Stimulated activated CD4-positive, alpha-beta T cell treated with anti-CD3 and anti-CD28 coated beads, Interleukin-1b, Interleukin-23, amount 100 ng/mL, for 24 hours (primary cell): ENCODE measurements around the gene TENM3.
"Not testable (repeated sequence)": the region's sequence is repeated elsewhere in the genome, so short reads cannot be mapped to it uniquely, and the experiment has no call there.

Experiments used
- DNase-seq, 4 experiments: peaks; one replicate each; pipeline ENCODE4 v3.0.0-alpha.2; 2020; ENCODE audit warnings: low read depth in 4 of 4, low spot score in 1 of 4

Gene TENM3

DNA sequence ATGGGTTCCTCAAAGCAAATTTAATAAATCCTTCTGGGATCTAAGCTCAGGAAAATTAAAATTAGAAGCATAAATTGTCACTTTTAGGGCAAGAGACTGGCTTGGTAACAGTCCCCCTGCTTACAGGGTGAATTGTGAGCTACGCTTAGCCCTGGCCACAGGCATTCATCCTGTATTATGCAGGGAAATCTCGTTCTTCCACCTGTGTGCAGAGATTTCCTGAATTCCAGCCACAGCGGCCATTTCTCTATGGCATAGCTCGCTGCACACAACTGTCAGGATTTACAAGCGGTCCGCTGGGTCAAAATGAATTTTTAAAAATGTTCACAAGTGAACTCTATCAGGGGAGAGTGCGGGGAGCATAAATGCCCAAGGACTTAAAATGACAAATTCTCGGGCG, 562.1 kb downstream of the TENM3 start:
- no peak for DNase-seq

DNA sequence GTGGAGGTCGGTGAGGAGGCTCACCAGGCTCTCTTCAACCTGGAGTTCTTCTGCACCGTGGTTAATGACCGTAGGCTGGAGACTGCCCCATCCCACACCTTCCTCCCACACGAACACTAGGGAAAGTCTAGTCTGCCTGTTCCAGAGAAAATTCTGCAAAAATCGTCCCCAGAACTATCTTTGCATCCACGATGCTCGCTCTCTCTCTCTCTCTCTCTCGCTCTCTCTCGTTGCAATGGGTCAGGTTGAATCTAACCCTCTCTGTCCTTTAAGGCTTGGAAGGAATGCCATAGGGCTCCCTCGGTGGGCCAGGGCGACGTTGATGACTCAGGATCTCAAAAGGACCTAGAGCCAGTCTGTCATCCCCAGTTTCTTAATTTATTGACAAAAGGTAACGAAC, 562.5 kb downstream of the TENM3 start:
- no peak for DNase-seq

DNA sequence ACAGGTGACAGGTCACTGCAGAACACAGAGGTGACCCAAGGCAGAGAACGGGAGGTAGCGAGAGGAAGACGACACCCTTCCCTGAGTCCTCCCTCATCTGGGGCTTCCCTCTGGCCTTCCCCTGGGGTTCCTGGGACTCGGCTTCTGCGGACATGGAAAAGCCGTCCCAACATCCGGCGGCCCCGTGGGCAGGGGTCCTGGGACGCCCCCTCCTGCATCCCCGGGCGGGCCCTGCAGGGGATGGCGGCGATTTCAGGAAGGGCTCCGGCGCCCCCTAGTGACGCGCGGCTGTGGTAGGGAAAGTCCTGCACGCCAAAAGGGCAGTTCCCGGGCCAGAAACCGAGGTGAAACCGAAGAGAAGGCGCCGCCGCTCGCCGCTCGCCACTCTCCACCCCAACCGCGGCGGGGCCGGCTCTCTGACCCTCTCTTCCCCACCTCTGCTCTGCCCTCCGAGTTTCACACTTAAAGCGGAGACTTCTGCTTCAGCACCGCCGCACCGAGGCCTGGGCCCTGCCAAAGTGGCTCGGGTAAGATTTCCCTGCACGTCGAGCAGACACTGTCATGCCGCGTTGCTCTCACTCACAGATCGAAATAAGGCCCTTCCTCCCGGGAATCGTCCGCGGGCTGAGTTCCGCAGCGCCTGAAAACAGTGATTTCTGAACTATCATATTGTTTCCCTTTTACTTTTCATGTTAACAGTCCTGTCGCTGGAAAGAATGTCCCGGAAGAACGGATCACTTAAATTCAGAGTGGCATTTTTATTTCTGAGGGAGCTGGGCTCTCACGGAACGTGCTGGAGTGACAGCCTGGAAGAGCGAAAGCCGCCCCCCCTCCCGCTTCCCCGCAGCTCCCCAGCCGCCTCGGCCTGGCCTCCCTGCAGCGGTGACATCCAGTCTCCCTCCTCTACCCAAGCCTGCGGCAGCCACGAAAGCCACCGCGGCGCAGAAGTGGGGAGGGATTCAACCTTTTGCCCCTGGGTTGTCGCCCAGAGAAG, 563.4 kb downstream of the TENM3 start:
- peak; percentile 30 to 59 (median 46) for DNase-seq

DNA sequence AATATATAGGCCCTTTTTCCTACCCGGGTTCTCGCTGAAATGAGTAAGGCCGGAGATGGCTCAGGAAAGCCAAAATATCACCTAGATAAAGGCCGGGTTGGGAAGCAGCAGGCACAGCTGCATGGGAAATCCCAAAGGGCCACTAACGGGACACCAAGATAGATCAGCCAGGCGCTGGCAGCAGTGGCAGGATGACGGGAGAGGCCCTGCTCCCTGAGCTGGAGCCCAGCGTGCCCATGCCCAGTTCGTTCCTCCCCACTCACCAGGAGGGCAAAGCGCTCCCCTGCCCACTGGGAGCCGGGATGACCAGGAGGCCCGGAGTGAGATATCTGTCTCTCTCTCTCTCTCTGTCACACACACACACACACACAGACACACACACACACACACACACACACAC, 564.1 kb downstream of the TENM3 start:
- DNase-seq: no peak

DNA sequence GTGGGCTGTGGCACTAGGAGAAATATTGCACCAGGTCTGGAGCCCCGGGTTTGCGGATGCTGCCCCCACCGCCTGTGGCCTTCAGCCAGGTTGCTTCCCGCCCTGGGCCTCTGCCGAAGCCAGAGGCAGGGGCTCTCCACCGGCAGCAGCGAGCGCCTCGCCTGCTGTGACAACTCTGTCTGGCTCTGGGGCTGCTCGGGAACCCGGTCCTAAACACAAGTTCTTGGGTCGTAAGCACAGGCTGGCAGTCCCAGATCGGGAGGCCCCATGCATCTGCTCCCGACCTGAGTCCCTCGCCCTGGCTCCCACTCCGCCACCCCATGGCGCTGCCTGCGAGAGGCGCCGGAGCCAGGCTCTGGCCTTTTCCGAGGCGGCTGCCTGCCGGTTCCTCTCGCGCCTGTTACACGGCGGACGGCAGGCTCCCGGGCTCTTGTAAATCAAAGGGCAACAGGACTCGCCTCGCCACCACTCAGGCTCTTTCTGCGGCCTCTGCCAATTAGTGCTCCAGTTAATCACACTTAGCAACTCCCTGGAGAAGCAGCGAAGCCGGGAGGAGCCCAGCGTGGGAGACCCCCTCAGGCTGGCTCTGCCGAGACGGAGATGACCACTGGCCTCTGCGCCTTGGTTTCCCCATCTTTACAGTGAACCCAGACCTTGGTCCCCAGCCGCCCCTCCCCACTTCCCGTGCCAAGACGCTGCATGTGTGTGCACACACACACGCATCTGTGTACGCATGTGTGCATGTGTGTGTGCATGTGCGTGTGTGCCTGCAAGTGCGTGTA, 564.8 kb downstream of the TENM3 start:
- no peak for DNase-seq

DNA sequence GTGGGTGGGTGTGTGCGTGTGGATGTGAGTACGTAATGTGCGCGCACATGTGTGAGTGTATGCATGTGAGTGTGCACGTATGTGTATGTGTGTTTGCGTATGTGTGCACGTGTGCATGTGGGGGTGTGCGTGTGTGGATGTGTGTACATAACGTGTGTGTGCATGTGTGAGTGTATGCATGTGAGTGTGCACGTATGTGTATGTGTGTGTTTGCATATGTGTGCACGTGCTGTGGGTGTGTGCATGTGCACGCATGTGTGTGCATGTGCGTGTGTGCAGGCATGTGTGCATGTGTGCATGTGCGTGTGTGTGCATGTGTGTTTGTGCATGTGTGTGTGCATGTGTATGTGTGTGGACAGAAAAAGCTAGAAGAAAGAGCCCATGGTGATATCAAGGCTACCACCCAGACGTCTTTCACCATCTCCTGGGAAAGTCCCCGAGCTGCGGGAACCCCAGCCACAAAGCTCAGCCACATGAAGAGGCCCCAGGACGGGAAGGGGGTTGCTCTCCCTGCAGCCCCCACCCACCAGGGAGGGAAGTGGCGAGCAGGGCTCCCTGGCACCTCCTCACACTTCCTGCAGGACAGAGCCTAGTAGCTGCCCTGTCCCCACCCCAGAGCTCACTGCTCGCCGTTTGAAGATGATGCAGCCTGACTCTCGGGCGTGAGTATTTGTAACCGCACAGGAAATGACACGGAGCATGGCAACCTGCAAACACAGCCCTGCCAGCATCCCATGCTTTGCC, 565.6 kb downstream of the TENM3 start:
- DNase-seq: peak in 3 of 4 experiments; percentile 21 to 29 (median 23)

- no peak for DNase-seq
These were observed 566.4 kb downstream of the TENM3 start for GRCh38 chr4:182809417-182810102.

DNA sequence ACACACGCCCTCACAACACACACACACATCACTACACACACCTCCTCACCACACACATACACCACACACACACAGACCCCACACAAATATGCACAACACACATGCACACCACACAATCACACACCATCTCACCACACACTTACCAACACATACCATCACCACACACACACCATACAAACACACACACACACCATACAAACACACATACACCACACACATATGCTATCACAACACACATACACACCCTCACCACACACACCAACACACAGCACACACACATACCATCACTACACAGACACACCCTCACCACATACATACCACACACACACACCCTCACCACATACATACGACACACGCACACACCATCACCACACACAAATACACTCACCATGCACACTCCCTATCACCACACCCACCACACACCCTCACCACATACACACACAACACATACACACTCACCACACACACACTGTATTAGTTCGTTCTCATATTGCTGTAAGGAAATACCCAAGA, 567.0 kb downstream of the TENM3 start:
- no peak for DNase-seq

GRCh38 chr4:182812916-182813315, 569.7 kb downstream of the TENM3 start:
- no peak for DNase-seq

GRCh38 chr4:182814065-182814464, 570.9 kb downstream of the TENM3 start:
- not testable (repeated sequence) for DNase-seq

DNA sequence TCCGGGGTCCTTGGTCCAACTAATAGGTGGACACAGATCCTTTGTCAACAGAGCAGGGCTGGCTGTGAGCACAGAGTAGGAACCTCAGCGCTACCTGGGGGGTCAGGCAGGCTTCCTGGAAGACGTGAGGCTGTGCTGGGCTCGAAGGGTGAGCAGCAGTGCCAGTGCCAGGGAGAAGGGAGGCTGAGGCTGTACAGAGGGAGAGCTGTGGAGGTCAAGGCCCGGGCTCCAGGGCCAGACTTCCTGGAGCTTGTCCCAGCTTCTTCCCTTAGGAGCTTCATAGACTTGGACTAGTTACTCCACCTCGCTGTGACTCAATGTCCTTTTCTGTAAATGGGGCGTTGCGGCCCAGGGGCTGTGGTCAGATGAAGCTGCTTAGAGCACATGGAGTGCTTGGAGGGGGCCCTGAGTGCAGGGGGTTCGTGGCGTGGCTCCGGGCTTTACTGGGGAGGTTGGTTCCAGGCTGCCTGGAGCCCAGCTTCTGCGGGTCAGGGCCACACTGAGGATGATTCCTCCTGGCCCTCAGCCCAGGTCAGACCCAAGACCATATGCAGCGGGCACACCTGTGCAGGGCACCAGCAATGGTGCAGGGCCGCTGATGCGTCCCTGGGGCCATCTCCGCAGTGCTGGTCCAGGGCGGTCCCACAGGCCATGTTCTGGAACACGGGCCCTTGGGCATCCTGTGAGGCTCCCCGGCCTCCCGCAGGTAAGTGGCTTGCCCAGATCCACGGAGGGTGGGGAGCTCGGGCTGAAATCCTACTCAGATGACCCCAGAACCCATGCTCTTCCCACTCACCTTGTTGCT, 575.9 kb downstream of the TENM3 start:
- DNase-seq: no peak

- no peak for DNase-seq
These were observed 576.5 kb downstream of the TENM3 start for GRCh38 chr4:182819751-182820150.

- no peak for DNase-seq
These were observed 579.4 kb downstream of the TENM3 start for GRCh38 chr4:182822554-182822953.

- DNase-seq: no peak
These were observed 580.4 kb downstream of the TENM3 start for GRCh38 chr4:182823576-182823975.

DNA sequence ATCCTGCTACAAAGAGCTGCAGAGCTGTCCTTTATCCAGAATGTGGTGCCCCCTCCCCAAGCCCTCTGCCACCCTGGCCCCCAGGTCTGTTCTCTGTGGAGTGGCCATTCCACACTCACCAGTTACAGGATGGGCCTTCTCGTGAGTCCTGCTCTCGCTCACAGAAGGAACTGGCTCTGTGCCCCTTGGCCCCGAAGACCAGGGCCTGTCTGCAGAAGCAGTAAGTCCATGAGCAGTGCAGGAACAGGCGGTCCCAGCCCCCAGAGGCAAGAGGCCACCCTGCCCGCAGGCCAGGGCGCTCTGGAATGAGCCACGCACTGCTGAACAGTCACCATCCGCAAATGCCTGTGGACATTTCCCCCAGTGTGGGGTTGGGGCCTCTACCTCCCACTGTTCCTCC, 581.8 kb downstream of the TENM3 start:
- DNase-seq: no peak

DNA sequence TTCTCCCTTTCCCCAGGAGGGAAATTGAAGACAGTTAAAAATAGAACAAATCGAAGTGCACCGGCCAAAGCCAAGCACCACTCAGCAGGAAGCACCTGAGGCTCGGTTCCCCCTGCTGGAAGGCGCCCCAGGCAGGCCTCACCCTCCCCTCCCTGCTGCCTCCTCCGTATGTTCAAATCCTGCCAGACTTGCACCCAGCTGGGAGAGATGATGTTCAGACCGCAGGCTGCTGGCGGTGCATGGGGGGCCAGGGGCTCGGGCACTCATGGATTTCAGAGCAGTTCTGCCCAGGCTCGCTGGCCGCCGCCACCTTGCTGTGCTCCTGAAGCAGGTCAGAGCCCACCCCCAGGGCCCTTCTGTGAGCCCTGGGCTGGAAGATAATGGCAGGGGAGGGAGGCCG, 582.6 kb downstream of the TENM3 start:
- no peak for DNase-seq

GRCh38 chr4:182826391-182826790, 583.2 kb downstream of the TENM3 start:
- DNase-seq: no peak

- no peak for DNase-seq
These were observed 584.0 kb downstream of the TENM3 start for GRCh38 chr4:182827166-182827565.

- DNase-seq: no peak
These were observed 584.8 kb downstream of the TENM3 start for GRCh38 chr4:182827954-182828353.
